GM19099 (cell line): ENCODE data around the gene CTSW.
A peak's percentile ranks its signal among the peaks of the same experiment; 100 is the strongest.

Experiments used
- POLR2A ChIP-seq: IDR thresholded peaks from 3 replicates; pipeline ENCODE4 v1.6.1; 2011; ENCODE audit warnings: low read depth; ENCODE audit not compliant: insufficient read length; ENCODE audit errors: extremely low read depth

CTSW gene

GRCh38 chr11:65853246-65853979, 26.2 kb upstream of the CTSW start:
- peak; percentile 5 for TF ChIP-seq POLR2A

GRCh38 chr11:65854161-65854592, 25.5 kb upstream of the CTSW start:
- TF ChIP-seq POLR2A = no peak

- no peak for TF ChIP-seq POLR2A
Observed at GRCh38 chr11:65854852-65855837, 24.5 kb upstream of the CTSW start.

- TF ChIP-seq POLR2A = no peak
Observed at GRCh38 chr11:65855927-65856363, 23.7 kb upstream of the CTSW start.

- TF ChIP-seq POLR2A = peak; percentile 60
Observed at GRCh38 chr11:65856689-65857499, 22.7 kb upstream of the CTSW start.

GRCh38 chr11:65857500-65857852, 22.2 kb upstream of the CTSW start:
- no peak for TF ChIP-seq POLR2A

GRCh38 chr11:65857853-65858680, 21.6 kb upstream of the CTSW start, which contains the start of gene CFL1:
Gene CFL1, minus strand, starts transcription at chr11:65858180. Its CDS starts 81 bp downstream, at chr11:65858099.
- TF ChIP-seq POLR2A = peak; percentile 100

- no peak for TF ChIP-seq POLR2A
Observed at GRCh38 chr11:65858681-65859087, 21.0 kb upstream of the CTSW start.

- peak; percentile 94 for TF ChIP-seq POLR2A
Observed at GRCh38 chr11:65859095-65859811, 20.4 kb upstream of the CTSW start.

GRCh38 chr11:65859812-65860277, 19.8 kb upstream of the CTSW start:
- no peak for TF ChIP-seq POLR2A

- TF ChIP-seq POLR2A = peak; percentile 83
Observed at GRCh38 chr11:65860278-65861164, 19.1 kb upstream of the CTSW start, which contains the start of gene MUS81. Gene MUS81, plus strand, starts transcription at chr11:65860433. Its CDS starts 321 bp downstream, at chr11:65860754.

- TF ChIP-seq POLR2A = no peak
Observed at GRCh38 chr11:65861165-65861505, 18.5 kb upstream of the CTSW start.

GRCh38 chr11:65861533-65862183, 18.0 kb upstream of the CTSW start:
- no peak for TF ChIP-seq POLR2A
